ENCODE results near the gene CDCA7L.
"Not testable (repeated sequence)": the region's sequence is repeated elsewhere in the genome, so short reads cannot be mapped to it uniquely, and the experiment has no call there.

CDCA7L gene

DNA sequence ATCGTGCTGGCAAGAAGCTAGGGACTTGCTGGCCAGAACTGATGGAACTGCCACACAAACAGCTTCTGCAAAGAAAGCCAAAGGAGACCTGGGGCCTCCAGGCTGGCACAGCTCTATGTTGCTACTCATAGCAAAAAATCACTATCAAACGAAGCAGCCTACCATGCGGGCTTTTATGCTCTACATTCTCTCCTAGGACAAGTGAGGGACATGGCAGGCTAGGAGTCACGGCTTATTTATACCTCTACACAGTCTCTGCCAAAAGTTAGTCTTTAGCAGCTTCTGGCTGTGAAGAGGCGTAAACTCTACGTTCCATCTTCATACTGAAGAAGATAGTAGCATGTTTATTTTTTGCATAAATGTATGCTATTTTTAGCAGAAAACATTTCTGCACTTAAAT is 35.4 kb downstream of the CDCA7L start:
- DNase-seq (ENCODE audit: low read depth in 2 of 2): no peak

DNA sequence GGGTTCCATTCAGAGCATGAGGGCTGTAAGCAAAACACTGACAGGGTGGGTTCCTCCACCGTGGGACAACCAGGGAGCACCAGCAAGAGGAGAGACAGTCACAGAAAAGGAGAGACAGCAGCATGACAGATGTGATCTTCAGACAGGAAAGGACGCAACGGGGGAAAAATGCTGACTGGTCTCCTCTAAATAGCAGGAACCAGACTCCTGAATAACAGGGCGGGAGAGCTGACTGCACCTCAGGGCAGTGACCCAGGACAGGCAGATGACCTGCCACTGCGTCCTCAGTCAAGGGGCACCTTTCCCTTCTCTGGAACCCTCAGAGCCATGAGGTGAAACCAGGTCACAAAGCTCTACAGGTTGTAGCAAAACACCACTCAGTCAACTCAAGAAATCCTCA is 37.0 kb downstream of the CDCA7L start:
- no peak for DNase-seq (ENCODE audit: low read depth in 2 of 2)

DNA sequence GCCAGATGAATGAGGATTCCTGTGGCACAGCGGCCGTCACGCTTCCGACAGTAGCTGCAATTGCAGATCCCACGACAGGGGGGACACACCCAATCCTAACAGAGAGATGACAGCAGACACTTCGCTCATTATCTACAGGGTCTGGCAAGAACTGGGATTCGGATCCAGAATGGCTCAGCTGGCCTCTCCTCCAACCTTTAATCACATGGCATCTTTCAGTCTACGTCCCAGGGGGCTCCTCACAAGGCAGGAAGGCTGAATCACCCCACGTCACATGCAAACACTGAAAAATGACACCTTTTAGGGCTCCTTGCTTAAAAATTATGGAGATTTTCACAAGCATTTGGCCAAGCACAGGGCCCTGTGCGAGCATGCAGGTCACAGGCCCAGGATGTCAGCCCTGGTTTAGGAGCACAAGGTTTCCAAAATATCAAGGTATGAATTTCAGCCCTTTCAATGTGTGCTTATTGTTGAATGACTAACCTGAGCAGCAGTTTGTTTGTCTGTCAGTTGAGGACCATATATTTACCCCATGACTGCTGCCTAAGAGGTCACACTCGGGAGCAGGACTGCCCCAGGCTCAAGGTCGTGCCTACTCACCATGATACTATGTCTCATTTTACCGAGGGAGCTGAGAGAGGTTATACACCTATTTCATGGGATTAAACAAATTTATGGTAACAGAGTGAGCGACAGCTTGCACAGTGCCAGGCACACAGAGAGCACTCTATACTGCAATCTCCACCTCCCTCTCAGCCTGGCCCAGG is 42.5 kb downstream of the CDCA7L start:
- no peak for DNase-seq (ENCODE audit: low read depth in 2 of 2)

DNA sequence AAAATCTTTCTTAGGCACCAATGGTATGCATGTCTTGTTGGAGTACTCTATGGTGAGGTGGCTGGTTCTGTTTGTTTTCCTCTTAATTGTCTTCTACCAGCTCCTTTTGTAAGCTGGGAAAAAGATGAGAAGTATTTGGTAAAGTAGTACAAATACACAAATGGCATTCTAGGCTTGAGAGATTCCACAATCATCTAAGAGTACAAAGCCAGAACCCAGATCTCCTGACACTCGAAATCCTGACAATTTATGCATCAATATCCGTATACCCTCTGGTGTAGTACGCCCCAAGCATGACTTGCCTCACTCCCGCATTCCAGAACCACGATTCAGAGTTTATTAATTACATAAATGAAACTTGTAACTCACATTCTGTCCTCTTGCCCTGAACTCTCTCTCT is 43.5 kb downstream of the CDCA7L start:
- DNase-seq (ENCODE audit: low read depth in 2 of 2): no peak

DNA sequence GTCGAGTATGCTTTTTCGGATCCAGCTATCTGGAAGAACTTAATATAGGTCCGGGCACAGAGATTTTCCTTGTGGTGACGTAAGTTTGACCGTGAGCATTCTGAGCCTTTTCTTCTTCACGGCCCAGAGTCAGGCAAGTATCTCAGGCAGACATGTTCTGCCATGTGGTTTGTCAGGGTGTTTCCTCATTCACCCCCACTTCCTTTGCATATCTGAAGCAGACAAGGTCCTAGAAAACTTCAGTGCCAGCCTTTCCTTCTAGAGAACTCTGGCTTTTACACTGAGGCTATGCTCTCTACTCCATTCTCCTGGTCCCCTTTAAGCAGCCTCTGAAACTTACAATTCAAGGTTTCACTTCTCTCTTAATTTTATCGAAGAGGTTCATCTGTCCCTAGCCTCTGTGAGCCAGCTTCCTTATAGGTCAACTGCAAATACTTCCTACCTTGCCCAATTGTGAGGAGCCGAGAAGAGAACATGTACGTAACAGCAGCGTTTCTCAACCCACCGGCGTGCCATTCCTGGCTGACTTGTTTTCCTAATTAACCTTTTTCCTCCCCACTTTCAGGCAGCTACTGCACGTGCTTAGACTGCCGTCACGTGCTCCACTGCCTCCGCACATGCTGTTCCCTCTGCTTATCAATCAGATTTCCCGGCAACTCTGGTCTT is 47.3 kb downstream of the CDCA7L start:
- no peak for DNase-seq (ENCODE audit: low read depth in 2 of 2)

DNA sequence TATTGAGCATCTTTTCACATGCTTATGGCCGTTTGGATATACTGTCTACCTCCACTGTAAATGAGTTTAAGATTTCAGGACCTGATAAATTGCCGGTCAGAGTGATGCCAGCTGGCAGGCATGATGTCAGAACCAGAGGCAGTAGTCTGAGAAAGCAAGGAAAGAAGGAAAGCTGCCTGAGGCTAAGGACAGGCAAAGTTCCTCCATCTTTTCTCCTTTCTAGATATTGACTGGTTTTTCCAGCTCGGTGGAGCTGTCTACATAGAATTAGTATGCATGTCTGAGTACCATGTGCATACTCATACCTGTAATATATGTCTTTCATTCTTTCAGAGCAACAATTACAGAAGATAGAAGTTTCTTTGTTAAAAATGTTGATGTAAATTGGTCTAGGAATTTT is 52.3 kb downstream of the CDCA7L start:
- no peak for DNase-seq (ENCODE audit: low read depth in 2 of 2)

DNA sequence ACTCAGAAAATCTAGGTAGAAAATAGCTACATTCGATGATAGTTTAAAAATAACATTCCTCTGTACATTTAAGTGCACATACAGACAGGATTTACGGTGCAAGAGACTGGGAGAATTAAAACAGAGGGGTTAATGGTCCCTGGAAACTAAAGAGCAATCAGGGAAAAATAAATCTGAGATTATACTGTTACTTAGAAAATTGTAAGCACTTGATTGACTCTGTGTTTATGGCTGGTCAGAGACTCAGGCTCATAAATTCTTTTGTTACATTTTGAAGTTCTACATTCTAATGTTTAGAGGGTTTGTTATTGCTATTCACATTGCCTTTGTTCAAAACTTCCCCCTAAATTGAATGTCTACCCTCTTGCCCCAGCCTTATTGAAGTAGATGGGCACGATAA is 54.4 kb downstream of the CDCA7L start:
- no peak for DNase-seq (ENCODE audit: low read depth in 2 of 2)

DNA sequence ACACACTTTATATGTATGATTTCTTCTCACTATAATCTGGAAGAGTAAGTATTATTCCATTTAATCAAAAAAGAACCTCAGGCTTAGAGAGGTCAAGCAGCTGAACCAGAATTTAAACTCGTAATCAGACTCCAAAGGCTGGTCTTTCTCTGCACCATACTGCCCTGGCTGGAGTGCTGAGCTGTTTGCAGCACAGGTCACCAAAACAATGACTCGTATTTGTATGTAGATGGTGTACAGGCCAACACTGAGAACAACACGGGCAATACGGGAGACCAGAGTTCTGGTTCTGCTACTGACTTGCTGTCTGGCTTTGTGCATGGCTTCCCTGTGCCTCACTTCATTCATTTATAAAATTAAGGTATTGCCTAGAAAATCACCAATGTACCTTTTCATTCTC is 57.9 kb downstream of the CDCA7L start:
- no peak for DNase-seq (ENCODE audit: low read depth in 2 of 2)

DNA sequence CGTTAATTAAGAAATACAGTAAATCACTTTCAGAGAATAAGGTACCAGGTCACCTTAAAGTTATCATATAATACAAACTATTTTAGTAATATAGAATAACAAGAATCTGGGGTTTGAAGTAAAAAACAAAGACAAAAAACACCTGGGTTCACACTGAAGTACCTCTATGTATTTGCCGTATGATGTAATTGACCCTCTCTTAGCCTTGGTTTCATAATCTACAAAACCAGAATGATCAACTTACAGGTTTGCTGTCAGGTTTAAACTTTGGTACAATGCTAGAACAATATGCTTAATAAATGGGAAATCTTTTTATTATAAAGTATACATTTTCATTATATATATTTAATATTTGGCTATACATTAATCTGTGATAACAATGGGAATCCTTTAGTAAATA is 58.3 kb downstream of the CDCA7L start:
- DNase-seq (ENCODE audit: low read depth in 2 of 2): no peak

DNA sequence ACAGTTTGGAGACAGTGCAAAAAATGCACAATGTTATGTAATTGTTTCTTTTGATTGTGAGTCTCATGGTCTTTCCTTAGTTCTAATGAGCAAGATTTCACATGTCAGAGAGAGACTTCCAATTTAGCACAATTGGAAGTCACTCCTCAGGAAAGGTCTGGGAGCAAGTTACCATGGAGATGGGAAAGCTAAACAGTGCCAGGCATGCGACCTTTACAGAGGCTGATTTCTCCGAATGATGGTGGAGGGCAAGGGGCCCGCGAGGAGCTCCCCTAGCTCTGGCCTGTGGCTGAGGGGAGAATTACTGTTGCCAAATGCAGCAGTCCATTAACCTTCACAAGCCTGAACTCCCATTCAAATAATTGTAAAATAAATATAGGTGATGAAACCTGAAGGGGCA is 59.3 kb downstream of the CDCA7L start:
- no peak for DNase-seq (ENCODE audit: low read depth in 2 of 2)

DNA sequence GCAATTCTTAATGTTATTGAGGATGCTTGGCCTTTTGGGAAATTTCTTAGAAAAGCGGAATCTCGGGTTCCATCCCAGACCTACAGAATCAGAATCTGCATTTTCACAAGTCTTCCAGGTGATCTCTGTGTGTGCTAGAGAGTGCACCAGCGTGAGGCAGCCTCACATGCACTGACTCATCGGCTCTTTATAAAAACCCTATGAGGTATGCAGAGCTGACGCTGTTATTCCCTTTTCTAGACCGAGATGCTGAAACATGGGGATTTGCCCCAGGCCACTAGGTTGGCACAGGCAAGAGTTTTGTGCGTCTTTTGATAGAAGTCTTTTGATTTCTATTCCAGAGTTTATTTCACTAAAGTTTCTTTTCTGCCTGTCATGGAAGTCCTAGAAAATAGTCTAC is 61.2 kb downstream of the CDCA7L start:
- DNase-seq (ENCODE audit: low read depth in 2 of 2): no peak

DNA sequence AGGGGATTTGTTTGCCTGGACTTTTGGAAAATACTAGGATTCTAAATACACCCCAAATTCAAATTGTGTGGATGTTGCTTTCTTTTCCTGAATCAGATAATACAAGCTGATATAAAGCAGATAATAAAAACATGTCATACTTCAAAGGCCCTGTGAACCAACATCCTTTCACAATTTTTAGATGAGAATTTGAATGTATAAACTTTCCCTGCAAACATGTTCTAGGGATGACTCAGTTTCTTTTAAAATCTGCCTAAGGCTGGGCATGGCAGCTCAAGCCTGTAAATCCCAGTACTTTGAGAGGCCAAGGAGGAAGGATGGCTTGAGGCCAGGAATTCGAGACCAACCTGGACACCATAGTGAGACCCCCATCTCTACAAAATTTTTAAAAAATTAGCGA is 62.2 kb downstream of the CDCA7L start:
- not testable (repeated sequence) for DNase-seq (ENCODE audit: low read depth in 2 of 2)

DNA sequence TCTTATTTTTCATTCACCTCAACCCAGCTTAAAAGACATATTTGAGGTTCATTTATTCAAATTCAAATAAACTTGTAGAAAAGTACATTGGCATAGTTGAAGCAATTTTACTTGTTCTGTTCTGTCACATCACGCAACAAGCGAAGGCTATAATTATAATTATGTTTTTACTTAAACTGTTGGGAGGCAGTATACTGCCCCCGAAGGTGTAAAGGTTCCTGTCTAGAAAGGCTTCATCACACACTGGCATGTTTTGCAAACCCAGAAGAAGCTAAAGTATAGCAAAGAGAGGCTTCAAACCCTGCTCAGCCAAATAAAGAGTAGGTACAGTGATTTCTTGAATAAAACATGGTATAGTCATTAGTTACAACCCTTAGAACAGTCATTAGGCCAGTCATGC is 62.6 kb downstream of the CDCA7L start:
- no peak for DNase-seq (ENCODE audit: low read depth in 2 of 2)

DNA sequence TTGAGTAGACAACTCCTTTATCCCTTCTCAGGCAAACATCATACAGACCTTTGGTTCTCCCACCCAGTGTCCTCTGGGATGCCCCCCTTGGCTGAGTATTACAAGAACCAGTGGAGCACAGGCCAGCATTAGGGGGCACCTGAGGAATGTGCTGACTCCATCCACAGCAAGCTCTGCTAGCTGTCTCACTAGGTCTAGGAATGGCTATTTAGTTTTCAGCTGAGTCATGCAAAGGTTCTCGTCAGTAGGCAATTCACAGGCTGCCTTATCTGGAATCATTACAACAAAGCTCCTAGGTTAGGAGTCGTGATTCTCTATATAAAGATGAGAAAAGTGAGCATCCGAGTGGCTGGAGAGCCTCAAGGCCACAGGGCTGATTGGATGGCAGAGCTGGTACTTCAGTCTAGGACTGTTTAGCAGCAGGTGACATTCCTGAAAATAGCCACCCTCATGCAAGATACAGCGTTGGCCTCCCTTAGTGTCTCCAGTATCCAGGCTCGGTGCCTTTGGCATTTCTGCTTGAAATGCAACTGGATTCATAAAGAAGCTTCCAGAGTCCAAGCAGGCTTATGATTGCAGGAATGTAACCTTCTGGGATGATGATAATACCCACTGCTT is 75.8 kb downstream of the CDCA7L start:
- no peak for DNase-seq (ENCODE audit: low read depth in 2 of 2)

DNA sequence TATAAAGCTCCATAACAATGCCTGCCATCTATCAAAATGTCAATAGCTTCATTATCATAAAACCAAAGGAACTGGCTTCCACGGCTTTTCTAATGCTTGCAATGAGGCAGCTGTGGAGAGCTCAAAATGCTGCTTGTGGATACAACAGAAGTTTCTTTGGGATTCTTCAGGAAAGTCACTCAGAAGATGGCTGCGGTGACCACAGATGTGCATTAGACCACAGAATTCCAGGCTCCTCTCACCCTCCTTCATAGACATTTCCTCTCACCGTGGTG is 77.2 kb downstream of the CDCA7L start:
- DNase-seq (ENCODE audit: low read depth in 2 of 2): no peak

DNA sequence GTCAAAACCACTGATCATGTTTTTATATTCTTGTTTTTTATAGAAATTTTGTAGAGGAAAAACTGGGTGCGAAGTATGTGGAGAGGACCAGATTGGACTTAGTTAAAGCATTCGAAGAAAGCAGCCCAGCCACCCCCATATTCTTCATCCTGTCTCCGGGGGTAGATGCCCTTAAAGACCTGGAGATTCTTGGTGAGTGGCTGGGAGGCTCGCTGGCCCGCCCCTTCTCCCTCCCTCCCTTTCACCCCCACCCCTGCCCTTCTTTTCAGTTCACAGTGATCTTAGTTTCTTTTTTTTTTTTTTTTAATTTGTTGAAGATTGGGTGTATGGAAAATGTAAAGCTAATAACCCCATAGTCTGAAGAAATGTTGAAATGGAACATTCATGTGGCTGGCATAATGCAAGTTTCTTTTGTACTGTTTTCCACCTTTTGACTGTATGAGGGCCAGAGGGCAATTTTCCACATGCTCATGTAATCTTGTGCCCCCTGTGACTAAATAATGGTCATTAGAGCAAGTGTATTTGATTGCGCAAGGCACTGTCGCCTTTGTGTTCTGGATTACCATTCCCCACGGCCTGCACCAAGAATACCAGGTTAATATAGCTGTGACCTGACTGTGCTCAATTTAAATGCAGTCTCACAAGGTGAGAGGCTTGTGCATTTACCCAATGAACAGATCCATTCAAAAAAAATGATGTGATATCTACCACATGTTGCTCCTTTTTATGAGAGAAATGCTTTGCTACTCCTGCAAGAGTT is 77.7 kb downstream of the CDCA7L start:
- DNase-seq (ENCODE audit: low read depth in 2 of 2): no peak

DNA sequence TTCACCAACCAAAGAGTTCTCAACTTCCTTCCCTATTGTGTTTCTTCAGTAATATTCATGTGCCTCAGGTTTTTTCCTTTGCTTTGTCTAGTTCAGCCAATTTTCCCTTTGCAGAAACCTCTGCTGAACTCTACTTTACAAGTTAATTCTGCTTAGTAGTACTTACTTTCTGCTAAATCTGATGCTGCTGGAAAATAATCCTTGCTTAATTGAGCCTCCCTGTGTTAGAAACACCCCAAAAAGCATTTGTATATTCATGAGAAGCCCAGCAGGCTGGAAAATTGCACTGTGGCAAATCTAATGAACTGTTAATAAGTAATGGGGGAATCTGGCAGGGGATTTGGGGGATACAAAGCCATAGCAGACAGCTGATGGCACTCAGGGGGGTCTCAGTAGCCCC is 78.5 kb downstream of the CDCA7L start:
- no peak for DNase-seq (ENCODE audit: low read depth in 2 of 2)

DNA sequence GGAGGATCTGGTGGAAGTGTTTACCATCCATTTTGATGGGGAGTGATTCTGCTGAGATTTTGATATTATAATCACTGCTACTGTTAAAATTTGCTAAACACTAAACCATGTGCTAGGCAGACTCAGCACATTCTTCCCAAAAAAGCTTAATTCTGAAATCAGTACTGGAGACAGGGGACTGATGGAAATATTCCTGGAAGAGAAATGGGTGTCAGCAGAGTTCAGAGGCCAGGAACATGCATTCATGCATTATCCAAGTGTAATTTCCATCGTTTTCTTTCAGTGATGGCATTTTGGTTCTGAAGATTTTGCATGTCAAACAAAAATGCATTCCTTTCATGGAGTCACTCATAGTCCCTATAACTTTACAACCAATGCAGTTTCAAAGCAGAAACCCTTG is 79.0 kb downstream of the CDCA7L start:
- no peak for DNase-seq (ENCODE audit: low read depth in 2 of 2)

DNA sequence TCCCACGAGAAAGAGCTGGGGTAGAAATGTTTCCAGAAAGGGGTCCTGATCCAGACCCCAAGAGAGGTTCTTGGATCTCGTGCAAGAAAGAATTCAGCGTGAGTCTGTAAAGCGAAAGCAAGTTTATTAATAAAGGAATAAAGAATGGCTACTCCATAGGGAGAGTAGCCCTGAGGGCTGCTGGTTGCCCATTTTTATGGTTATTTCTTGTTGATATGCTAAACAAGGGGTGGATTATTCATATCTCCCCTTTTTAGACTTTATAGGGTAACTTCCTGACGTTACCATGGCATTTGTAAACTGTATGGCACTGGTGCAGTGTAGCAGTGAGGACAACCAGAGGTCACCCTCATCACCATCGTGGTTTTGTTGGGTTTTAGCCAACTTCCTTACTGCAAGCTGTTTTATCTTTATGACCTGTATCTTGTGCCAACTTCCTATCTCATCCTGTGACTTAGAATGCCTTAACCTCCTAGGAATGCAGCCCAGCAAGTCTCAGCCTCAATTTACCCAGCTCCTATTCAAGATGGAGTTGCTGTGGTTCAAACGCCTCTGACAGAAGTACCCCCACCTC is 80.0 kb downstream of the CDCA7L start:
- DNase-seq (ENCODE audit: low read depth in 2 of 2): not testable (repeated sequence)

DNA sequence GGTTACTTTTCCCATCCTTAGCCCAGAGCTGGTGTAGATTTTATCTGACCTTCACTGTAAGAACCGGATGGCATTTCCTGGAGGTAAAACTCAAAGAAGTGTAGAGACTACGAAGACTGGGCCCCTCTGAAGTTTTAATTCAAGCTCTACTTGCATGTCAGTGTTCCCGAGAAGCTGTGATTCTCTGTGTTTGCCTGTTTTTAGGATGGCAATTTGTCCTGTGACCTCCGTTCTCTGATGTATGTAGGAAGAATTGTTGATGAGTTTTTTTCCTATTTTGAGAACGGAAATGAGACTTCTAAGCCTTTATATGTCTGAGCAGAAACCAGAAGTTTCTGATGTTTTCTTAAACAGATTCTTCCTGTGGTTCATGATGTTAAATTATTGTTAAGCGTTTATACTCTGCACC is 94.1 kb downstream of the CDCA7L start:
- no peak for DNase-seq (ENCODE audit: low read depth in 2 of 2)

Data from stimulated activated CD4-positive, alpha-beta T cell treated with anti-CD3 and anti-CD28 coated beads, Interleukin-1b, Interleukin-23, amount 100 ng/mL, for 1 hour (primary cell).